Kidney (tissue), 14 donors: Measurements from ENCODE around the gene WWP2. TPM values are rescaled to one million over a fixed set of nuclear protein-coding genes. Genes with fewer than 3 reads are reported as not detected.
"Not testable (repeated sequence)": the region's sequence is repeated elsewhere in the genome, so short reads cannot be mapped to it uniquely, and the experiment has no call there.

Experiments used
- DNase-seq, 5 donors: peaks; one replicate each; pipeline ENCODE4 v3.0.0-alpha.2; 2013 to 2020
- FAIRE-seq: peaks from 2 replicates; lab custom pipeline; 2012; peaks lifted over from hg19 to GRCh38; lab: Jason Lieb, UNC
- H3K27ac ChIP-seq, 2 donors: one replicate each; pipeline ENCODE4 v1.7.0; 2013; ENCODE audit warnings: low read depth in 2 of 2, low read length in 2 of 2, inconsistent platforms in 1 of 2
- H3K27me3 ChIP-seq: one replicate; pipeline ENCODE4 v1.7.1; 2013; ENCODE audit warnings: low read length, inconsistent platforms; ENCODE audit not compliant: control insufficient read depth, insufficient read depth
- H3K36me3 ChIP-seq, 3 donors: one replicate each; pipeline versions ENCODE4 v1.7.0 to v1.7.1; 2013; ENCODE audit warnings: low read length in 3 of 3, control low read depth in 1 of 3, inconsistent platforms in 1 of 3; ENCODE audit not compliant: insufficient read depth in 3 of 3, control insufficient read depth in 2 of 3
- H3K4me1 ChIP-seq, 3 donors: one replicate each; pipeline versions ENCODE4 v1.7.0 to v1.7.1; 2013; ENCODE audit warnings: low read length in 3 of 3, inconsistent platforms in 1 of 3, low read depth in 1 of 3; ENCODE audit not compliant: control insufficient read depth in 2 of 3, insufficient read depth in 2 of 3
- H3K4me3 ChIP-seq, 3 donors: one replicate each; pipeline versions ENCODE4 v1.7.0 to v1.8.1; 2013; ENCODE audit warnings: low read length in 3 of 3, control low read depth in 1 of 3, inconsistent platforms in 1 of 3
- H3K9ac ChIP-seq, 3 donors: one replicate each; pipeline versions ENCODE4 v1.7.0 to v1.7.1; 2013; ENCODE audit warnings: low read length in 3 of 3, control low read depth in 1 of 3, inconsistent platforms in 1 of 3
- H3K9me3 ChIP-seq, 3 donors: one replicate each; pipeline versions ENCODE4 v1.7.0 to v1.7.1; 2013; ENCODE audit warnings: low read length in 3 of 3, control low read depth in 1 of 3, inconsistent platforms in 1 of 3; ENCODE audit not compliant: control insufficient read depth in 2 of 3, insufficient read depth in 1 of 3
- intact Hi-C: fragments of 100-400 bp; cut with DNase I; formaldehyde crosslinking; loops from one replicate; pipeline ENCODE4 v1.11.1; 2022
- polyA plus RNA-seq: library from polyadenylated mRNA; stranded (reverse); fragments of 350-450 nt; fragmentation: Illumina TruSeq; extraction: RNeasy Lipid Tissue Mini Kit (QIAGEN cat#74804); gene quantifications from one replicate; pipeline ENCODE4 v1.2.3, GENCODE V29; 2014; ENCODE audit warnings: low read depth, low replicate concordance; ENCODE audit not compliant: insufficient read depth
- total RNA-seq: library from RNA; stranded (reverse); fragmentation: NEBNext Ultra II Directional; extraction: Animal tissue kit (Norgen Biotek cat#: 25700); gene quantifications from one replicate; pipeline ENCODE4 v1.2.1, GENCODE V29; 2021
- TF ChIP-seq, protein P1 (sequence below): IDR thresholded peaks from 3 replicates; pipeline ENCODE4 v1.5.1; 2012; ENCODE audit warnings: mild to moderate bottlenecking, moderate library complexity, borderline replicate concordance; ENCODE audit not compliant: insufficient read depth; ENCODE audit errors: extremely low read depth
- donor health status: control.
- donor health status: control.
- donor health status: control.
- donor health status: control.
- donor health status: control.
- donor health status: DM: yes; HTN: yes; CAD: no.
- donor health status: Normal renal cell carcinoma (clear cell type).

The WWP2 gene
- total and polyA plus RNA-seq, 2 donors from 2014 or later = 30.0 to 128 TPM

- no peaks in the 10 kb centered on the region for H3K4me1 ChIP-seq
- no peak overlapping the region for H3K9ac ChIP-seq
- peaks cover 0 to 24% (median 9%) of the 10 kb centered on the region in 3 donors for H3K36me3 ChIP-seq
- DNase-seq = no peak
- H3K27me3 ChIP-seq = no peaks in the 10 kb centered on the region
- H3K9me3 ChIP-seq = no peaks in the 10 kb centered on the region
- intact Hi-C loops = no loop called here
- H3K4me3 ChIP-seq = no peak overlapping the region
- TF ChIP-seq, protein P1, sequence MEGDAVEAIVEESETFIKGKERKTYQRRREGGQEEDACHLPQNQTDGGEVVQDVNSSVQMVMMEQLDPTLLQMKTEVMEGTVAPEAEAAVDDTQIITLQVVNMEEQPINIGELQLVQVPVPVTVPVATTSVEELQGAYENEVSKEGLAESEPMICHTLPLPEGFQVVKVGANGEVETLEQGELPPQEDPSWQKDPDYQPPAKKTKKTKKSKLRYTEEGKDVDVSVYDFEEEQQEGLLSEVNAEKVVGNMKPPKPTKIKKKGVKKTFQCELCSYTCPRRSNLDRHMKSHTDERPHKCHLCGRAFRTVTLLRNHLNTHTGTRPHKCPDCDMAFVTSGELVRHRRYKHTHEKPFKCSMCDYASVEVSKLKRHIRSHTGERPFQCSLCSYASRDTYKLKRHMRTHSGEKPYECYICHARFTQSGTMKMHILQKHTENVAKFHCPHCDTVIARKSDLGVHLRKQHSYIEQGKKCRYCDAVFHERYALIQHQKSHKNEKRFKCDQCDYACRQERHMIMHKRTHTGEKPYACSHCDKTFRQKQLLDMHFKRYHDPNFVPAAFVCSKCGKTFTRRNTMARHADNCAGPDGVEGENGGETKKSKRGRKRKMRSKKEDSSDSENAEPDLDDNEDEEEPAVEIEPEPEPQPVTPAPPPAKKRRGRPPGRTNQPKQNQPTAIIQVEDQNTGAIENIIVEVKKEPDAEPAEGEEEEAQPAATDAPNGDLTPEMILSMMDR = no peak
- FAIRE-seq = no peak
- no peak overlapping the region for H3K27ac ChIP-seq
Measured at GRCh38 chr16:69942627-69943170, 180.6 kb downstream of the WWP2 start.

- FAIRE-seq, H3K4me3 ChIP-seq, H3K27ac ChIP-seq, H3K4me1 ChIP-seq, H3K27me3 ChIP-seq, DNase-seq, intact Hi-C loops, H3K9ac ChIP-seq, H3K9me3 ChIP-seq: not testable (repeated sequence)
- H3K36me3 ChIP-seq = peaks cover 0 to 19% (median 7%) of the 10 kb centered on the region in 3 donors
Measured at GRCh38 chr16:69943241-69944036, 181.3 kb downstream of the WWP2 start.

DNA sequence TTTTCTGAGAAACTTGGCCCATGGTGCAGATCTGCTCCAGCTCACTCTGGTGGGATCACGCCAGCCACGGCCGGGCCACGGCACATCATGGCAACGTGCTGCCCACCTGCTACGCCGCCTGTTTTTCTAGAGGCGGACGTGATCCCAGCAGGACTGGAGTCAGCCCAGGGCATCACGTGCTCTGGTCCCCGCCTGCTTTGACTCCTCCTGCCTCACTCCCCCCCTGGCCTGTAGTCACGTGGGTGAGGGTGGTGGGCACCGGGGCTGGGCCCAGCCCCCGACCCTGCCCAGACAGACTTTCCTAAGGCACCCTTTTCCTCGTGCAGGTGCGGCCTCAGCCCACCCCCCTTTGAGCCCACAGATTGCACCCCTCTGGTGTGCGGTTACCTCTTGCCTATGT, 188.3 kb downstream of the WWP2 start:
- DNase-seq, H3K36me3 ChIP-seq, H3K9me3 ChIP-seq, H3K9ac ChIP-seq, H3K4me3 ChIP-seq, H3K27me3 ChIP-seq, H3K4me1 ChIP-seq, FAIRE-seq, H3K27ac ChIP-seq, intact Hi-C loops: not testable (repeated sequence)

DNA sequence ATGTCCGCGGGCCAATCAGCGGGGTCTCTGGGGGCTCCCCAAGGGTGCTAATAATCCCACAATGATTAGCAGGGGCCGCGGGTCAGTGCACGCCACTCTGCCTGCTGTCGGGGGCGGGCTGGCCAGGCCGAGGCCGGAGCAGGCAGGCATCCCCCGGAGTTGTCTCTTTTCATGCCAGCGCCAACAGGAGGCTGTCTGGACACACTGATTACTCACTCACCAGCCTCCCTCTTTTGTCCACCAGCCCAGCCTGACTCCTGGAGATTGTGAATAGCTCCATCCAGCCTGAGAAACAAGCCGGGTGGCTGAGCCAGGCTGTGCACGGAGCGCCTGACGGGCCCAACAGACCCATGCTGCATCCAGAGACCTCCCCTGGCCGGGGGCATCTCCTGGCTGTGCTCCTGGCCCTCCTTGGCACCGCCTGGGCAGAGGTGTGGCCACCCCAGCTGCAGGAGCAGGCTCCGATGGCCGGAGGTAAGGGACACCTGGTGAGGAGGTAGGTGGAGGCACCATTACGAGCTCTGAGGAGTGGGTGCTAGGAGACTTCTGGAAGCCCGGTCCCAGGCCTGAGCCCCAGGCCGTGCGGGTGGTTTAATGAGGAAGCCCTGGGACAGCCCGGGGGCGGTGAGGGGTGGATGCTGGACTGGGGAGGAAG, 189.0 kb downstream of the WWP2 start, which contains the start of gene CLEC18A:
CLEC18A (plus strand) TSS at position 318 of the 655 bp plus-strand sequence; CDS start at position 351, 33 bp downstream.
- DNase-seq, intact Hi-C loops, FAIRE-seq: not testable (repeated sequence)

DNA sequence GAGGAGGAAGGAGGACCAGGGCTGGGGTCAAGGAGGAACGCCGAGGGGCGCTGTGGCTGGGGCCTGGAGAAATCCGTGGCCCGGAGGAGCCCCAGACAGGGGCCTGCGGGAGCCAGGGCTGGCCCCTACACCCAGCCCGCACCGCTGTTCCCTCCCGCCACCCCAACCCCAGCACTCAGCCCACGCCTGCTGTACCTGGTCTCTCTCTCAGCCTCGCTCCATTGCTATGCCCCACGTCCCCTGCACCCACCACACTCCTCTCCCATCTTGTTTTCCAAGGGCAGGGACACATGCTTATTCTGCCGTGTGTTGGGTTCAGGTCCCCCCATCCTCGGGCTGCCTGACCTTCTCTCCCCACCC, 189.5 kb downstream of the WWP2 start:
- H3K9me3 ChIP-seq, H3K36me3 ChIP-seq, H3K27me3 ChIP-seq, DNase-seq, H3K4me1 ChIP-seq, H3K4me3 ChIP-seq, H3K9ac ChIP-seq, H3K27ac ChIP-seq, intact Hi-C loops, FAIRE-seq: not testable (repeated sequence)

More for the DNA sequence above, 189.0 kb downstream of the WWP2 start, which contains the start of gene CLEC18A:
- H3K36me3 ChIP-seq, H3K27ac ChIP-seq, H3K4me3 ChIP-seq, H3K4me1 ChIP-seq, H3K9ac ChIP-seq, H3K9me3 ChIP-seq, H3K27me3 ChIP-seq: not testable (repeated sequence)

GRCh38 chr16:69952116-69952515, 190.0 kb downstream of the WWP2 start:
- H3K4me3 ChIP-seq, H3K9ac ChIP-seq, H3K27me3 ChIP-seq, H3K36me3 ChIP-seq, H3K27ac ChIP-seq, FAIRE-seq, DNase-seq, H3K4me1 ChIP-seq, intact Hi-C loops, H3K9me3 ChIP-seq: not testable (repeated sequence)

DNA sequence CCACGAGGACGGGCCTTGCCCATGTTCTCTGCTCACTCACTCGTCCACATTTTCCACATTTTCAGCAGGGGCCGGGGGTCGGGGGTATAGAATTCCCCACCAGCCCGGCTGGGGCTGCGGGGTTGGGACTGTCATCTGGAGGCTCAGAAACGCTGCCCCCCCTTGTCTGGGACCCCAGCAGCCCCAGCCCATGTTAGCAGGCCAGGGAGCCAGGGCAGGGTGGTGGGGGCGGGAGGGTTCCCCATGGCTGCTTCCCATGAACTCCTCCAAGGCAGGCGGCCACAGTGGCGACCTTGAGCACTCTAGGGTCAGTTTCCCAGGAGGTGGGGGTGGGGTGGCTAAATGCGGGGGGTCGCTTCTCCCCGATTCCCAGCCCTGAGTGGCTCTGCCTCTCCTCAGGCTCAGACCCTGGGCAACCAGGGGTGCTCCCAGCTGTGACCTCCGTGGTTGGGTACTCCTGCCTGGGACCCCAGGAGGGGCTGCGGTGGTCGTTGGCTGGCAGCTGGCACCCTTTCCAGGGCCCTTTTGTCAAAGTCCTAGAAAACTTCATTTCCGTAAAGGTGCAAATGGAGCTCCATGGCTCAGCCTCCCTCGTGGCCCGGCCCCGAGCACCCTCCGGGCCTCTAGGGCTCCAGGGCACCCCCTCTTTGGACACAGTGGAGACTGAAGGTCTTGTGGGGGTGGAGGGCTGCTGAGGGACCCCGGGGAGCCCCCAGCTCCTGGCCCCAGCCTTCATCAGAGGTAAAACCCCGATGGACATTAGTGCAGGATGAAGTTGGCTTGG, 190.6 kb downstream of the WWP2 start:
- FAIRE-seq, H3K27me3 ChIP-seq, H3K36me3 ChIP-seq, H3K27ac ChIP-seq, H3K9ac ChIP-seq, H3K4me3 ChIP-seq, H3K9me3 ChIP-seq, intact Hi-C loops, H3K4me1 ChIP-seq: not testable (repeated sequence)
- DNase-seq = peak in 3 of 5 donors; percentile 38 to 76 (median 38)
